Activated CD8-positive, alpha-beta memory T cell treated with anti-CD3 and anti-CD28 coated beads, Interleukin-2, amount 50 U/mL, for 4 hours (primary cell): ENCODE data around the gene USP17L5.
"Not testable (repeated sequence)": the region's sequence is repeated elsewhere in the genome, so short reads cannot be mapped to it uniquely, and the experiment has no call there.

Experiments
- DNase-seq: peaks from one replicate; pipeline ENCODE4 v3.0.0-alpha.2; 2020

USP17L5 gene

GRCh38 chr4:9339103-9339502 lies at the start of gene USP17L5:
Gene USP17L5 (plus strand): TSS chr4:9339403. CDS start chr4:9339403, 0 bp downstream.
- not testable (repeated sequence) for DNase-seq

GRCh38 chr4:9324191-9324590 lies 15.0 kb upstream of the USP17L5 start:
- not testable (repeated sequence) for DNase-seq

GRCh38 chr4:9324865-9325264 lies 14.3 kb upstream of the USP17L5 start, which contains the start of gene USP17L24:
Gene USP17L24 (plus strand): TSS chr4:9325165. CDS start chr4:9325165, 0 bp downstream.
- not testable (repeated sequence) for DNase-seq

GRCh38 chr4:9329611-9330010 lies 9.6 kb upstream of the USP17L5 start, which contains the start of gene USP17L25:
Gene USP17L25 (plus strand): TSS chr4:9329911. CDS start chr4:9329911, 0 bp downstream.
- DNase-seq: not testable (repeated sequence)

GRCh38 chr4:9334358-9334757 lies 4.8 kb upstream of the USP17L5 start, which contains the start of gene USP17L26:
Gene USP17L26 (plus strand): TSS chr4:9334658. CDS start chr4:9334658, 0 bp downstream.
- DNase-seq: not testable (repeated sequence)

- not testable (repeated sequence) for DNase-seq
Measured at GRCh38 chr4:9343848-9344247, 4.6 kb downstream of the USP17L5 start, which contains the start of gene USP17L27. Gene USP17L27 (plus strand): TSS chr4:9344148. CDS start chr4:9344148, 0 bp downstream.

GRCh38 chr4:9348593-9348992 lies 9.4 kb downstream of the USP17L5 start, which contains the start of gene USP17L28:
Gene USP17L28 (plus strand): TSS chr4:9348893. CDS start chr4:9348893, 0 bp downstream.
- not testable (repeated sequence) for DNase-seq

GRCh38 chr4:9350866-9351265 lies 11.7 kb downstream of the USP17L5 start:
- DNase-seq: not testable (repeated sequence)

- DNase-seq: not testable (repeated sequence)
Measured at GRCh38 chr4:9353338-9353737, 14.1 kb downstream of the USP17L5 start, which contains the start of gene USP17L29. Gene USP17L29 (plus strand): TSS chr4:9353638. CDS start chr4:9353638, 0 bp downstream.

GRCh38 chr4:9362829-9363228 lies 23.6 kb downstream of the USP17L5 start, which contains the start of gene USP17L30:
Gene USP17L30 (plus strand): TSS chr4:9363129. CDS start chr4:9363129, 0 bp downstream.
- not testable (repeated sequence) for DNase-seq

- not testable (repeated sequence) for DNase-seq
Measured at GRCh38 chr4:9379881-9380280, 40.7 kb downstream of the USP17L5 start.

- peak; percentile 18 for DNase-seq
Measured at GRCh38 chr4:9381012-9381534, 41.9 kb downstream of the USP17L5 start.

- no peak for DNase-seq
Measured at GRCh38 chr4:9384126-9384525, 44.9 kb downstream of the USP17L5 start.

GRCh38 chr4:9389001-9389400 lies 49.8 kb downstream of the USP17L5 start:
- DNase-seq: not testable (repeated sequence)
